Measurements from ENCODE around the gene SH3BGRL3.

DNA sequence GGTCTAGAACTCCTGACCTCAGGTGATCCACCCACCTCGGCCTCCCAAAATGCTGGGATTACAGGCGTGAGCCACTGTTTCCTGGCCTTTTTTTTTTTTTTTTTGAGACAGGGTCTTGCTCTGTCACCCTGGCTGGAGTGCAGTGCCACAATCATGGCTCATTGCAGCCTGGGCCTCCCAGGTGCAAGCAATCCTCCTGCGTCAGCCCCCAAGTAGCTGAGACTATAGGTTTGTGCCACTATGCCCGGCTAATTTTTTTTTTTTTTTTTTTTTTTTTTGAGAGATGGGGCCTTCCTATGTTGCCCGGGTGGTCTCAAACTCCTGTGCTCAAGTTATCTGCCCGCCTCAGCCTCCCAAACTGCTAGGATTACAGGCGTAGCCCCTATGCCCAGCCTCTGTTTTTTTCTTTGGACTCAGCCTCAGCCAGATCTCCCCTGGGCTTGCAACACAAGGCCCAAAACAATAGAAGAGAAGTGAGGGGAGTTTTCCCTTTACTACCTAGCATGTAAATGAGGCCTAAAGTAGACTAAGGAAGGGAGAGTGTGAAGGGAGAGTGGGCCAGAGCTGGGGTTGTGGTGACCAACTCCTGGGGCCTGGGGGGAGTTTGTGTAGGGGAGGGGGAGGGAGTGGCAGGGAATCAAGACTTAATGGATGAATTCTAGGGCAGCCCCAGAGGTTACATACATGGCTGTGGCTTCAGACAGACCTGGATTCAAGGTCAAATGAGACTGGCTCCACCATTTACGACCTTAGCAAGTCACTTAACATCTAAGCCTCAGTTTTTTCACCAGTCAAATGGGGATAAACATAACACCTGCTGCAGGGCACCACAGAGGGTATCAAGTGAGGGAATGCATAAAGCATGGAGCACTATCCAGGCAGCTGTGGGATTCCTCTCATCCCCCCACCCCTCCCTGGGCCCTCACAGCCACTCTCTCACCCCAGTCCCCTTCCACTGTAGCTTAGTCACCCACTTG is 36.3 kb downstream of the SH3BGRL3 start:
- no peak for TF ChIP-seq POLR2AphosphoS5 (IDR thresholded peaks at IDR 0.05)
- TF ChIP-seq, protein P1, sequence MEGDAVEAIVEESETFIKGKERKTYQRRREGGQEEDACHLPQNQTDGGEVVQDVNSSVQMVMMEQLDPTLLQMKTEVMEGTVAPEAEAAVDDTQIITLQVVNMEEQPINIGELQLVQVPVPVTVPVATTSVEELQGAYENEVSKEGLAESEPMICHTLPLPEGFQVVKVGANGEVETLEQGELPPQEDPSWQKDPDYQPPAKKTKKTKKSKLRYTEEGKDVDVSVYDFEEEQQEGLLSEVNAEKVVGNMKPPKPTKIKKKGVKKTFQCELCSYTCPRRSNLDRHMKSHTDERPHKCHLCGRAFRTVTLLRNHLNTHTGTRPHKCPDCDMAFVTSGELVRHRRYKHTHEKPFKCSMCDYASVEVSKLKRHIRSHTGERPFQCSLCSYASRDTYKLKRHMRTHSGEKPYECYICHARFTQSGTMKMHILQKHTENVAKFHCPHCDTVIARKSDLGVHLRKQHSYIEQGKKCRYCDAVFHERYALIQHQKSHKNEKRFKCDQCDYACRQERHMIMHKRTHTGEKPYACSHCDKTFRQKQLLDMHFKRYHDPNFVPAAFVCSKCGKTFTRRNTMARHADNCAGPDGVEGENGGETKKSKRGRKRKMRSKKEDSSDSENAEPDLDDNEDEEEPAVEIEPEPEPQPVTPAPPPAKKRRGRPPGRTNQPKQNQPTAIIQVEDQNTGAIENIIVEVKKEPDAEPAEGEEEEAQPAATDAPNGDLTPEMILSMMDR (IDR thresholded peaks at IDR 0.05): no peak
- TF ChIP-seq EP300 (IDR thresholded peaks at IDR 0.05): no peak
- TF ChIP-seq POLR2A (IDR thresholded peaks at IDR 0.05): no peak
